DND-41 (cell line): ENCODE results near the gene CBLN1.

Source experiments
- ATAC-seq: fragments of 200-7000 bp; cut with Tn5 transposase; 3 replicates; pipeline ENCODE4 v1.9.1; 2021; ENCODE audit warnings: low read depth; ENCODE audit not compliant: insufficient read depth
- DNase-seq: peaks from one replicate; pipeline ENCODE4 v3.0.0-alpha.2; 2020
- H2AFZ ChIP-seq: 2 replicates; pipeline ENCODE4 v1.6.0; 2012; ENCODE audit warnings: low read depth, low read length
- H3K27ac ChIP-seq: 2 replicates; pipeline ENCODE4 v1.5.1; 2012; ENCODE audit warnings: low read length, inconsistent platforms
- H3K27me3 ChIP-seq: fragments of 200-600 bp; sonication (generic); 2 replicates; pipeline ENCODE4 v1.6.0; 2012; ENCODE audit warnings: low read length, mild to moderate bottlenecking, inconsistent platforms; ENCODE audit not compliant: insufficient read depth, poor library complexity
- H3K36me3 ChIP-seq: 2 replicates; pipeline ENCODE4 v1.5.1; 2012; ENCODE audit warnings: low read length, inconsistent platforms; ENCODE audit not compliant: insufficient read depth
- H3K4me1 ChIP-seq: 2 replicates; pipeline ENCODE4 v1.5.1; 2012; ENCODE audit warnings: mild to moderate bottlenecking, low read length; ENCODE audit not compliant: insufficient read depth
- H3K4me2 ChIP-seq: 2 replicates; pipeline ENCODE4 v1.6.0; 2012; ENCODE audit warnings: mild to moderate bottlenecking, moderate library complexity, low read length, inconsistent platforms; ENCODE audit not compliant: insufficient read depth
- H3K4me3 ChIP-seq, 2 experiments: fragments of 200-600 bp in 1 of 2; shearing (Covaris generic) in 1 of 2; 2 replicates each; pipeline ENCODE4 v1.5.1; 2012 to 2016; ENCODE audit warnings: inconsistent platforms in 2 of 2, low read length in 2 of 2, mild to moderate bottlenecking in 2 of 2, low read depth in 1 of 2, moderate library complexity in 1 of 2
- H3K79me2 ChIP-seq: 2 replicates; pipeline ENCODE4 v1.6.0; 2012; ENCODE audit warnings: low read length, inconsistent platforms; ENCODE audit not compliant: insufficient read depth
- H3K9ac ChIP-seq: 2 replicates; pipeline ENCODE4 v1.6.0; 2012; ENCODE audit warnings: low read depth, mild to moderate bottlenecking, inconsistent platforms, low read length, moderate library complexity
- H3K9me3 ChIP-seq: 2 replicates; pipeline ENCODE4 v1.5.1; 2012; ENCODE audit warnings: low read length, moderate library complexity, mild to moderate bottlenecking, inconsistent platforms; ENCODE audit not compliant: insufficient read depth, severe bottlenecking
- H4K20me1 ChIP-seq: 2 replicates; pipeline ENCODE4 v1.6.0; 2012; ENCODE audit warnings: low read length; ENCODE audit not compliant: insufficient read depth
- CTCF ChIP-seq: IDR thresholded peaks from 2 replicates; pipeline ENCODE4 v1.5.1; 2012; ENCODE audit warnings: borderline replicate concordance, low read length, moderate library complexity, mild to moderate bottlenecking; ENCODE audit not compliant: poor library complexity, severe bottlenecking; ENCODE audit errors: extremely low read depth
- EZH2 ChIP-seq: IDR thresholded peaks from 3 replicates; pipeline ENCODE4 v1.6.1; 2012; ENCODE audit warnings: borderline replicate concordance, low read depth, mild to moderate bottlenecking, moderate library complexity, low read length, inconsistent platforms; ENCODE audit not compliant: severe bottlenecking

Gene CBLN1

GRCh38 chr16:49311823-49312222, 30.2 kb upstream of the CBLN1 start:
- no peak overlapping the region for H3K4me2 ChIP-seq
- no peaks in the 10 kb centered on the region for H3K79me2 ChIP-seq
- ATAC-seq (no peak), DNase-seq (no peak)
- H3K27me3 ChIP-seq = peaks cover 4% of the 10 kb centered on the region
- no peak overlapping the region for H2AFZ ChIP-seq
- no peak overlapping the region for H3K27ac ChIP-seq
- H4K20me1 ChIP-seq = no peaks in the 10 kb centered on the region
- TF ChIP-seq EZH2 = no peak
- no peak for TF ChIP-seq CTCF
- H3K36me3 ChIP-seq = no peaks in the 10 kb centered on the region
- H3K9me3 ChIP-seq = no peaks in the 10 kb centered on the region
- H3K4me3 ChIP-seq = no peak overlapping the region
- H3K4me1 ChIP-seq = no peaks in the 10 kb centered on the region
- H3K9ac ChIP-seq = no peak overlapping the region

- no peak for ATAC-seq
- TF ChIP-seq EZH2 (no peak), CTCF (no peak)
Measured at GRCh38 chr16:49307176-49307575, 25.5 kb upstream of the CBLN1 start.

GRCh38 chr16:49305406-49305805, 23.8 kb upstream of the CBLN1 start:
- H3K27me3 ChIP-seq = no peaks in the 10 kb centered on the region
- ATAC-seq (no peak), DNase-seq (no peak)
- H3K4me2 ChIP-seq = no peak overlapping the region
- no peaks in the 10 kb centered on the region for H3K9me3 ChIP-seq
- no peak overlapping the region for H2AFZ ChIP-seq
- H3K4me1 ChIP-seq = no peaks in the 10 kb centered on the region
- H3K4me3 ChIP-seq = no peak overlapping the region
- no peaks in the 10 kb centered on the region for H4K20me1 ChIP-seq
- H3K36me3 ChIP-seq = no peaks in the 10 kb centered on the region
- TF ChIP-seq CTCF (no peak), EZH2 (no peak)
- H3K79me2 ChIP-seq = no peaks in the 10 kb centered on the region
- no peak overlapping the region for H3K9ac ChIP-seq
- H3K27ac ChIP-seq = no peak overlapping the region

More at GRCh38 chr16:49307176-49307575, 25.5 kb upstream of the CBLN1 start:
- H3K27me3 ChIP-seq = no peaks in the 10 kb centered on the region
- H3K27ac ChIP-seq = no peak overlapping the region
- H3K9me3 ChIP-seq = no peaks in the 10 kb centered on the region
- H3K9ac ChIP-seq = no peak overlapping the region
- H3K79me2 ChIP-seq = no peaks in the 10 kb centered on the region
- no peaks in the 10 kb centered on the region for H4K20me1 ChIP-seq
- no peaks in the 10 kb centered on the region for H3K4me1 ChIP-seq
- no peak for DNase-seq
- no peak overlapping the region for H3K4me3 ChIP-seq
- no peak overlapping the region for H2AFZ ChIP-seq
- no peak overlapping the region for H3K4me2 ChIP-seq
- H3K36me3 ChIP-seq = no peaks in the 10 kb centered on the region

- no peaks in the 10 kb centered on the region for H3K27me3 ChIP-seq
- no peak overlapping the region for H3K4me2 ChIP-seq
- H4K20me1 ChIP-seq = no peaks in the 10 kb centered on the region
- H3K36me3 ChIP-seq = no peaks in the 10 kb centered on the region
- no peaks in the 10 kb centered on the region for H3K9me3 ChIP-seq
- H2AFZ ChIP-seq = no peak overlapping the region
- no peaks in the 10 kb centered on the region for H3K79me2 ChIP-seq
- TF ChIP-seq CTCF (no peak), EZH2 (no peak)
- no peak overlapping the region for H3K4me3 ChIP-seq
- no peak overlapping the region for H3K27ac ChIP-seq
- H3K4me1 ChIP-seq = no peaks in the 10 kb centered on the region
- DNase-seq (no peak), ATAC-seq (no peak)
- no peak overlapping the region for H3K9ac ChIP-seq
Measured at GRCh38 chr16:49292413-49292812, 10.8 kb upstream of the CBLN1 start.
